Adrenal gland (tissue), 12 donors: ENCODE data around the gene ST3GAL4. TPM values are rescaled to one million over a fixed set of nuclear protein-coding genes. Genes with fewer than 3 reads are reported as not detected.

Experiments used
- DNase-seq, 7 donors: peaks; one replicate each; pipeline ENCODE4 v3.0.0-alpha.2; 2019 to 2020
- H3K27ac ChIP-seq, 5 donors: fragments of 200-600 bp; sonication (generic) in 4 of 5; 1 replicate in 3 of 5; 2 replicates in 2 of 5; pipeline versions ENCODE4 v1.5.1 to v1.8.0; 2016 to 2020; ENCODE audit warnings: mild to moderate bottlenecking in 1 of 5
- H3K27me3 ChIP-seq: fragments of 200-600 bp; 2 replicates; pipeline ENCODE4 v1.8.0; 2021
- H3K36me3 ChIP-seq, 2 donors: fragments of 200-600 bp; replicated peaks in 1 of 2; 1 replicate in 1 of 2; 2 replicates in 1 of 2; pipeline versions ENCODE4 v1.5.1 to v1.8.0; 2018 to 2022
- H3K4me1 ChIP-seq, 2 donors: fragments of 200-600 bp; replicated peaks in 1 of 2; 1 replicate in 1 of 2; 2 replicates in 1 of 2; pipeline versions ENCODE4 v1.5.1 to v1.8.0; 2018 to 2021
- H3K4me3 ChIP-seq, 4 donors: fragments of 200-600 bp; sonication (generic) in 3 of 4; one replicate each; pipeline ENCODE4 v1.5.1; 2016 to 2018
- H3K9me3 ChIP-seq, 3 donors: fragments of 200-600 bp; sonication (generic) in 1 of 3; replicated peaks in 1 of 3; 1 replicate in 2 of 3; 2 replicates in 1 of 3; pipeline versions ENCODE4 v1.5.1 to v1.8.0; 2016 to 2021
- CTCF ChIP-seq, 6 experiments: fragments of 450-650 bp in 4 of 6; fragments of 200-600 bp in 2 of 6; sonication (generic) in 1 of 6; IDR thresholded peaks; 1 replicate in 5 of 6; 2 replicates in 1 of 6; pipeline versions ENCODE4 v1.5.1 to v1.8.0; 2016 to 2021; ENCODE audit warnings: antibody characterized with exemption in 6 of 6, mild to moderate bottlenecking in 2 of 6, moderate library complexity in 1 of 6
- POLR2A ChIP-seq, 2 donors: fragments of 450-650 bp; IDR thresholded peaks; one replicate each; pipeline ENCODE4 v1.6.1; 2017; ENCODE audit warnings: antibody characterized with exemption in 2 of 2, mild to moderate bottlenecking in 2 of 2, moderate library complexity in 1 of 2
- WGBS, 4 donors: extraction: QIAGEN DNeasy Blood & Tissue Kit in 2 of 4; methylation state at CpG; one replicate each; pipeline versions ENCODE4 v1.1.5 to v1.1.7; 2013 to 2017; 5-methylcytosine and 5-hydroxymethylcytosine counted together
- intact Hi-C, 2 donors: fragments of 100-400 bp; cut with DNase I; formaldehyde crosslinking; loops; one replicate each; pipeline versions ENCODE4 v1.14.1 to v1.15.0; 2022 to 2023
- polyA plus RNA-seq, 3 donors: library from polyadenylated mRNA; stranded (reverse); fragments of 200-250 nt in 2 of 3; fragments of 350-450 nt in 1 of 3; fragmentation: Illumina TruSeq in 1 of 3; extraction: RNeasy Lipid Tissue Mini Kit (QIAGEN cat#74804) in 1 of 3; gene quantifications; one replicate each; pipeline ENCODE4 v1.2.3, GENCODE V29; 2013 to 2014
- total RNA-seq, 9 donors: library from RNA; depleted of rRNA in 4 of 9; stranded (reverse); fragments of >200 nt in 4 of 9; fragments of 120-200 nt in 1 of 9; fragmentation: NEBNext Ultra II Directional in 1 of 9; extraction: Animal tissue kit (Norgen Biotek cat#: 25700) in 1 of 9; gene quantifications; one replicate each; pipeline versions ENCODE4 v1.1.0 to v1.2.4, GENCODE V29; 2013 to 2023
- donor health status: healthy with polysubstance abuse.
- donor health status: Bipolar disorder and iron deficiency.
- donor health status: DM: yes; HTN: yes; CAD: no.
- donor health status: DM: no; HTN: no; CAD: no.
- donor health status: DM: no; HTN: no; CAD: no.
- donor health status: DM: yes; HTN: yes; CAD: no.

The ST3GAL4 gene
- total and polyA plus RNA-seq, 12 donors: 119 to 359 (median 163) TPM

GRCh38 chr11:126387857-126388256, 32.4 kb downstream of the ST3GAL4 start:
- Histone ChIP-seq H3K4me3 (no peak overlapping the region), H3K4me1 (peaks cover 15 to 26% of the 10 kb centered on the region in 2 donors), H3K27me3 (no peaks in the 10 kb centered on the region), H3K36me3 (no peaks in the 10 kb centered on the region), H3K9me3 (no peaks in the 10 kb centered on the region), H3K27ac (no peak overlapping the region)
- TF ChIP-seq POLR2A (IDR thresholded peaks at IDR 0.05): no peak
- TF ChIP-seq CTCF (IDR thresholded peaks at IDR 0.05): no peak
- 73 to 81% (median 76%) methylated on average over 5 of the region's 5 CpGs for WGBS, 4 donors
- no peak for DNase-seq
- intact Hi-C loops: no loop called here

- intact Hi-C loops: no loop called here
- no peak for TF ChIP-seq POLR2A (IDR thresholded peaks at IDR 0.05)
- Histone ChIP-seq H3K9me3 (no peaks in the 10 kb centered on the region), H3K27me3 (no peaks in the 10 kb centered on the region), H3K27ac (peak overlapping the region in 2 of 5 donors; percentile 46 to 91), H3K4me1 (peaks cover 30 to 43% of the 10 kb centered on the region in 2 donors), H3K4me3 (no peak overlapping the region), H3K36me3 (no peaks in the 10 kb centered on the region)
- DNase-seq: peak in 1 of 7 donors; percentile 10
- 67 to 73% (median 71%) methylated on average over 5 of the region's 5 CpGs for WGBS, 4 donors
Measured at GRCh38 chr11:126390272-126390867, 34.9 kb downstream of the ST3GAL4 start.

DNA sequence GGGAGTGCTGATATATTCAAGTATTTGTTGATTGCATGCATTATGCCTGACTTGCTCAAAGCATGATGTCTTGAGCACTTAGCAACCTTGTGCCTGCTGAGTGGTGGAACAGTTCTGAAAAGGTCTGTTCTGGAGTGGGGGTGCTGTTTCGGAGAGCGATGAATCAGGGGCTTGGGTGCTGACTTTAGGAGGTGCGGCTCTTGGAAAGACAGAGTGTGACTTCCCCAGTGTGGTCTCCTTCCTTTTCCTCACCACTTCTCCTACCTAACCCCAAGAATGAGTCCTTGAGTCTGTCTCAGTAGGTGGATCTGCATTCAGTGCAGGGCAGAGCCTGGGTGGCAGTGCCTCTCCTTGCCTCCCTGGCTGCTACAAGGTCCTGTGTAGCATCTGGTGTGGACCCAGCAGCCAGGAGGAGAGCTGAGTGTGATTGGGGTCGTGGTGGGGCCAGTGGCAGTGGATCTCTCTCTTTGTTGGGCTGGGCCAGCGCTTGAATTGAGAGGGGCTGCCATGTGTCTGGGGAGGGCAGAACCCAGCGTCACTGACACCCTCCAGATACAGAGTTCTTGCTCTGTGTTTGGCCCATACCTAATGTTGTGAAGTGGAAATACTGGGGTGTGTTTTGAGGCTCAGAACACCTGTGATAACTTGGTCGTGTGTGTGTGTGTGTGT, 35.9 kb downstream of the ST3GAL4 start:
- 54 to 89% (median 72%) methylated on average over 4 to 7 of the region's 7 CpGs for WGBS, 4 donors
- Histone ChIP-seq H3K27ac (peak overlapping the region; percentile 20 to 91 (median 78)), H3K36me3 (no peaks in the 10 kb centered on the region), H3K9me3 (no peaks in the 10 kb centered on the region), H3K4me1 (peaks cover 33 to 47% of the 10 kb centered on the region in 2 donors), H3K27me3 (no peaks in the 10 kb centered on the region), H3K4me3 (no peak overlapping the region)
- no peak for TF ChIP-seq POLR2A (IDR thresholded peaks at IDR 0.05)
- TF ChIP-seq CTCF (IDR thresholded peaks at IDR 0.05): no peak
- DNase-seq: peak in 1 of 7 donors; percentile 32
- intact Hi-C loops: no loop called here

DNA sequence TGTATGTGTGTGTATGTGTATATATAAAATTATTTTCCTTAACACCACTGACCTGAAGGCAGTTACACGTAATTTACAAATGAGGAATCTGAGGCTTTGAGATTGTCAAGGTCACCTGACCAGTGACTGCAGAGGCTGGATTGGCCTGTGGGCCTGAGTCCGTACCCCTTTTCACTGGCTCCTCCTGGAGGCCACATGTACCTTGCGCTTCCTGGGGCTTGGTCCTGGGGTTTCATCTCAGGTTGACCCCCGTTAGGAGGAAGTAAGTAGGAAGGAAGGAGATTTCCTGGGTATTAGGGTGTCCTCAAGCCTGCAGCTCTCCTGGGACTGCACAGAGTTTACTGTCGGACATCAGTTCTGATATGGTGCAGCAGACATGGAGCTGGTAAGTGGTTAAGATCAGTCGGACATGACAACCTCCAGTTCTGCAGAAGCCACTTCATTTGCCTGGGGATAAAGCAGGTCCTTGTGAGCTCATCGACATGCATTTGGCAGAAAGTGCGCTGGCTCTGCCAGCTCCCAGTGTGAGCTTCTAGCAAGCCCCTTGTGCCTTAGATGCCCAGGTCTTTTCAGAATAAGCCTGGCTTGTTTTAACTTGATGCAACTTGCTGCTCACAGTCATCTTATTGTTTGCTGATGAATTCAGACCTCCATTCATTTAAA, 36.6 kb downstream of the ST3GAL4 start:
- peak in 3 of 7 donors; percentile 53 to 72 (median 61) for DNase-seq
- H3K9me3 ChIP-seq: no peaks in the 10 kb centered on the region
- intact Hi-C loops: no loop called here
- peak overlapping the region in 4 of 5 donors; percentile 27 to 91 (median 82) for H3K27ac ChIP-seq
- H3K4me3 ChIP-seq: no peak overlapping the region
- no peaks in the 10 kb centered on the region for H3K36me3 ChIP-seq
- TF ChIP-seq CTCF (IDR thresholded peaks at IDR 0.05) (peak in 4 of 6 experiments; percentile 10 to 38 (median 25)), POLR2A (IDR thresholded peaks at IDR 0.05) (no peak)
- H3K4me1 ChIP-seq: peaks cover 33 to 47% of the 10 kb centered on the region in 2 donors
- 30 to 37% (median 31%) methylated on average over 7 to 8 of the region's 8 CpGs for WGBS, 4 donors
- no peaks in the 10 kb centered on the region for H3K27me3 ChIP-seq
